HG02970 (cell line): ENCODE measurements around the gene FFAR4.
"Not testable (repeated sequence)": the region's sequence is repeated elsewhere in the genome, so short reads cannot be mapped to it uniquely, and the experiment has no call there.

Experiments
- ATAC-seq: cut with Tn5 transposase; IDR thresholded peaks from one replicate; pipeline ENCODE4 v1.9.1; 2021; ENCODE audit warnings: mild to moderate bottlenecking, moderate library complexity, moderate number of reproducible peaks; ENCODE audit not compliant: unreplicated experiment, low FRiP score

The FFAR4 gene

GRCh38 chr10:93566435-93567276 lies at the start of gene FFAR4:
Gene FFAR4, plus strand, starts transcription at chr10:93566665. Its CDS starts 56 bp downstream, at chr10:93566721.
- ATAC-seq = no peak

GRCh38 chr10:93518531-93518930 lies 47.9 kb upstream of the FFAR4 start:
- no peak for ATAC-seq

GRCh38 chr10:93535293-93535692 lies 31.2 kb upstream of the FFAR4 start:
- ATAC-seq = no peak

- ATAC-seq = not testable (repeated sequence)
Measured at GRCh38 chr10:93540871-93541270, 25.6 kb upstream of the FFAR4 start.

GRCh38 chr10:93541402-93542357 lies 24.8 kb upstream of the FFAR4 start:
- ATAC-seq = no peak

- no peak for ATAC-seq
Measured at GRCh38 chr10:93542358-93542791, 24.1 kb upstream of the FFAR4 start.

- not testable (repeated sequence) for ATAC-seq
Measured at GRCh38 chr10:93546995-93547394, 19.5 kb upstream of the FFAR4 start.

GRCh38 chr10:93547522-93547921 lies 18.9 kb upstream of the FFAR4 start:
- ATAC-seq = no peak

- no peak for ATAC-seq
Measured at GRCh38 chr10:93548376-93549071, 17.9 kb upstream of the FFAR4 start.

- ATAC-seq = no peak
Measured at GRCh38 chr10:93550606-93551005, 15.9 kb upstream of the FFAR4 start.

- ATAC-seq = no peak
Measured at GRCh38 chr10:93552780-93553179, 13.7 kb upstream of the FFAR4 start.

GRCh38 chr10:93553482-93554315 lies 12.8 kb upstream of the FFAR4 start:
- no peak for ATAC-seq

- no peak for ATAC-seq
Measured at GRCh38 chr10:93554316-93554663, 12.2 kb upstream of the FFAR4 start.

GRCh38 chr10:93554760-93555432 lies 11.6 kb upstream of the FFAR4 start:
- ATAC-seq = no peak

GRCh38 chr10:93559490-93559889 lies 7.0 kb upstream of the FFAR4 start:
- no peak for ATAC-seq

- no peak for ATAC-seq
Measured at GRCh38 chr10:93560541-93560940, 5.9 kb upstream of the FFAR4 start.

GRCh38 chr10:93565446-93565845 lies 1.0 kb upstream of the FFAR4 start:
- no peak for ATAC-seq

- ATAC-seq = no peak
Measured at GRCh38 chr10:93567277-93568104, 1.0 kb downstream of the FFAR4 start.

GRCh38 chr10:93568105-93568390 lies 1.6 kb downstream of the FFAR4 start:
- no peak for ATAC-seq
